GM12878 (cell line): Measurements from ENCODE around the gene PCDHGA2. TPM values are rescaled to one million over a fixed set of nuclear protein-coding genes. Genes with fewer than 3 reads are reported as not detected.

ENCODE experiments used
- ATAC-seq: fragments of 200-7000 bp; cut with Tn5 transposase; 3 replicates; pipeline ENCODE4 v1.9.1; 2020; ENCODE audit warnings: mild to moderate bottlenecking, moderate library complexity
- BruUV-seq: library from RNA; stranded (reverse); fragments of 400-500 nt; replicated peaks from 2 replicates; lab custom pipeline; 2021; lab: Mats Ljungman, UMichigan
- CTCF ChIA-PET: fragments of 300-600 bp; sonication (Branson Sonifier 250); formaldehyde crosslinking; extraction: SDS; loops from one replicate; lab custom pipeline; 2021; ENCODE audit warnings: inconsistent platforms; lab: Yijun Ruan, JAX
- POLR2A ChIA-PET: fragments of 350-600 bp; formaldehyde crosslinking; extraction: SDS; loops from one replicate; lab custom pipeline; 2021; ENCODE audit warnings: inconsistent platforms; lab: Charles Lee
- RAD21 ChIA-PET: fragments of 300-600 bp; sonication (Branson Sonifier 250); formaldehyde crosslinking; loops from one replicate; lab custom pipeline; 2023; ENCODE audit warnings: antibody characterized with exemption; ENCODE audit not compliant: unreplicated experiment; lab: Charles Lee
- SMC1A ChIA-PET: fragments of 300-600 bp; sonication (Branson Sonifier 250); formaldehyde crosslinking; loops from one replicate; lab custom pipeline; 2023; ENCODE audit not compliant: unreplicated experiment, uncharacterized antibody; lab: Charles Lee
- DNase-seq: peaks from one replicate; pipeline ENCODE4 v3.0.0-alpha.2; 2011; ENCODE audit warnings: low read depth, low spot score
- FAIRE-seq: peaks from 3 replicates; lab custom pipeline; 2011; peaks lifted over from hg19 to GRCh38; lab: Jason Lieb, UNC
- H2AFZ ChIP-seq: 2 replicates; pipeline ENCODE4 v1.6.0; 2011; ENCODE audit warnings: low read depth, low read length, control low read depth; ENCODE audit not compliant: control insufficient read depth
- H3K27ac ChIP-seq: 2 replicates; pipeline ENCODE4 v1.5.1; 2011; ENCODE audit warnings: control low read depth; ENCODE audit not compliant: control insufficient read depth, insufficient read depth
- H3K27me3 ChIP-seq, 2 experiments: replicated peaks in 1 of 2; 2 replicates each; pipeline versions ENCODE4 v1.6.0 to v1.6.1; 2011; ENCODE audit warnings: low read length in 1 of 2; ENCODE audit not compliant: control insufficient read depth in 2 of 2, insufficient read depth in 2 of 2
- H3K36me3 ChIP-seq, 2 experiments: 2 replicates each; pipeline ENCODE4 v1.5.1; 2011; ENCODE audit warnings: low read length in 1 of 2; ENCODE audit not compliant: control insufficient read depth in 2 of 2, insufficient read depth in 2 of 2
- H3K4me1 ChIP-seq: 2 replicates; pipeline ENCODE4 v1.6.1; 2011; ENCODE audit warnings: mild to moderate bottlenecking, low read length, moderate library complexity, mixed read lengths; ENCODE audit not compliant: control insufficient read depth, insufficient read depth
- H3K4me2 ChIP-seq: 2 replicates; pipeline ENCODE4 v1.6.0; 2011; ENCODE audit warnings: control low read depth; ENCODE audit not compliant: control insufficient read depth, insufficient read depth
- H3K4me3 ChIP-seq: fragments of 200-600 bp; sonication (generic); 2 replicates; pipeline ENCODE4 v1.5.1; 2016
- H3K79me2 ChIP-seq: 2 replicates; pipeline ENCODE4 v1.6.0; 2011; ENCODE audit warnings: low read length; ENCODE audit not compliant: control insufficient read depth, insufficient read depth
- H3K9ac ChIP-seq: 2 replicates; pipeline ENCODE4 v1.8.0; 2011; ENCODE audit warnings: low read length, control low read depth, mixed read lengths; ENCODE audit not compliant: control insufficient read depth, insufficient read depth
- H3K9me3 ChIP-seq: replicated peaks from 3 replicates; pipeline ENCODE4 v1.5.1; 2011; ENCODE audit warnings: mild to moderate bottlenecking, low read length; ENCODE audit not compliant: control insufficient read depth, insufficient read depth
- H4K20me1 ChIP-seq: 2 replicates; pipeline ENCODE4 v1.6.0; 2011; ENCODE audit not compliant: control insufficient read depth, insufficient read depth
- ASH2L ChIP-seq: fragments of 300-600, 200-600 bp; sonication (generic); IDR thresholded peaks from 2 replicates; pipeline ENCODE4 v1.6.1; 2017; ENCODE audit warnings: low read depth, mild to moderate bottlenecking, borderline replicate concordance
- CBX5 ChIP-seq: sonication (generic); IDR thresholded peaks from 2 replicates; pipeline ENCODE4 v1.6.1; 2016; ENCODE audit warnings: low read depth, moderate library complexity, mild to moderate bottlenecking, inconsistent platforms
- PBX3 ChIP-seq: IDR thresholded peaks from 2 replicates; pipeline ENCODE4 v1.6.1; 2011; ENCODE audit warnings: mild to moderate bottlenecking, low read depth, low read length, moderate library complexity; ENCODE audit not compliant: insufficient replicate concordance
- SIX5 ChIP-seq: IDR thresholded peaks from 2 replicates; pipeline ENCODE4 v1.6.1; 2011; ENCODE audit warnings: mild to moderate bottlenecking, low read depth, low read length, moderate library complexity; ENCODE audit not compliant: severe bottlenecking
- YBX1 ChIP-seq: fragments of 450-650 bp; IDR thresholded peaks from 2 replicates; pipeline ENCODE4 v1.6.1; 2016; ENCODE audit warnings: antibody characterized with exemption
- WGBS: methylation state at CpG from one replicate; pipeline ENCODE4 v1.1.6; 2016; ENCODE audit warnings: low lambda C conversion rate; ENCODE audit not compliant: insufficient replicate concordance, insufficient coverage; ENCODE audit errors: missing lambda C conversion rate; 5-methylcytosine and 5-hydroxymethylcytosine counted together
- in situ Hi-C: fragments of 300-500 bp; cut with MboI; formaldehyde crosslinking; loops from 9 replicates; pipeline ENCODE4 v1.14.3; 2018; ENCODE audit warnings: mixed read lengths
- intact Hi-C: fragments of 100-400 bp; cut with micrococcal nuclease; formaldehyde crosslinking; loops from one replicate; pipeline ENCODE4 v1.14.2; 2022; ENCODE audit not compliant: unreplicated experiment
- polyA plus RNA-seq, 11 experiments: library from polyadenylated mRNA; depleted of rRNA in 4 of 11; unstranded in 6 of 11; stranded (reverse) in 5 of 11; fragments of >200 nt; fragmentation: Nextera tagmentation in 4 of 11; fragmentation: Illumina TruSeq in 1 of 11; extraction: Ambion mirVana in 4 of 11; extraction: Trizol in 1 of 11; gene quantifications; 1 replicate in 1 of 11; 2 replicates in 10 of 11; pipeline versions ENCODE4 v1.2.1 to v1.2.3, GENCODE V29; 2011 to 2016; ENCODE audit warnings: inconsistent platforms in 2 of 11, missing spikeins in 2 of 11, low read depth in 1 of 11
- total RNA-seq, 4 experiments: library from RNA; depleted of rRNA in 3 of 4; stranded (reverse); fragments of >200 nt in 3 of 4; fragmentation: Illumina TruSeq in 1 of 4; extraction: Trizol in 1 of 4; gene quantifications; 2 replicates each; pipeline versions ENCODE4 v1.2.1 to v1.2.3, GENCODE V29; 2013 to 2021

Gene PCDHGA2
- total and polyA plus RNA-seq, 10 of the 15 experiments (the other 5 are each of a cell fraction or from before 2014, with no cell fraction given), result 0.03 to 0.11 (median 0.05) TPM; not detected in 4

GRCh38 chr5:141359790-141360426 lies 21.3 kb downstream of the PCDHGA2 start, which contains the start of gene PCDHGB2 (continued):
- TF ChIP-seq SIX5, result no peak

GRCh38 chr5:141360685-141361084 lies 22.1 kb downstream of the PCDHGA2 start:
- Histone ChIP-seq H3K27ac (no peak overlapping the region), H3K4me2 (no peak overlapping the region), H3K4me3 (no peak overlapping the region), H2AFZ (no peak overlapping the region), H3K4me1 (no peaks in the 10 kb centered on the region), H3K9ac (no peak overlapping the region), H4K20me1 (no peaks in the 10 kb centered on the region), H3K36me3 (no peaks in the 10 kb centered on the region), H3K79me2 (no peaks in the 10 kb centered on the region), H3K27me3 (no peaks in the 10 kb centered on the region), H3K9me3 (peaks cover 7% of the 10 kb centered on the region; the same call in 2 of the 3 replicates)
- ChIA-PET POLR2A (no interaction called here), RAD21 (no interaction called here), CTCF (interaction anchor here (0.7 to 1.2 kb wide), 3 partner anchors 9 to 111 kb away, joined by 3 to 4 read pairs (median 3); partner anchors contain the start of gene PCDHGB3), SMC1A (no interaction called here)
- in situ Hi-C loops, result no loop called here
- ATAC-seq, result no peak
- DNase-seq, result no peak
- TF ChIP-seq PBX3 (no peak), CBX5 (no peak), ASH2L (no peak), YBX1 (no peak)
- WGBS, result 82% methylated on average over 15 of the region's 15 CpGs
- FAIRE-seq, result no peak
- intact Hi-C loops, result no loop called here
- BruUV-seq, result no TSS peak
